Measurements from ENCODE around the gene TBXAS1. TPM values are rescaled to one million over a fixed set of nuclear protein-coding genes. Genes with fewer than 3 reads are reported as not detected.

The TBXAS1 gene
- total and polyA plus RNA-seq, 4 donors: 19.6 to 126 (median 55.2) TPM

GRCh38 chr7:139989366-139990141 lies 160.5 kb downstream of the TBXAS1 start:
- ATAC-seq (ENCODE audit: insufficient read depth, low FRiP score): no peak
- no peaks in the 10 kb centered on the region for H3K36me3 ChIP-seq (ENCODE audit: control insufficient read depth in 4 of 4, insufficient read depth in 4 of 4, low read length in 4 of 4)
- H3K9ac ChIP-seq (ENCODE audit: insufficient read depth in 1 of 2, low read length in 2 of 2): no peak overlapping the region
- no peak for TF ChIP-seq CTCF (IDR thresholded peaks at IDR 0.05; ENCODE audit: control extremely low read depth, extremely low read depth)
- no peak overlapping the region for H3K4me3 ChIP-seq
- 90 to 92% methylated on average over 12 of the region's 12 CpGs for whole genome bisulfite sequencing, 2 donors
- no peaks in the 10 kb centered on the region for H3K9me3 ChIP-seq (ENCODE audit: control insufficient read depth in 4 of 4, insufficient read depth in 3 of 4, low read length in 3 of 4)
- no peak for DNase-seq
- H3K4me1 ChIP-seq (ENCODE audit: control insufficient read depth in 5 of 5, insufficient read depth in 5 of 5, low read length in 5 of 5): peaks cover 0 to 23% (median 4%) of the 10 kb centered on the region in 5 donors
- H3K27me3 ChIP-seq (ENCODE audit: control insufficient read depth in 3 of 3, insufficient read depth in 3 of 3, low read length in 2 of 3): no peaks in the 10 kb centered on the region
- no peak overlapping the region for H3K27ac ChIP-seq (ENCODE audit: low read depth in 1 of 2, low read length in 1 of 2)

GRCh38 chr7:139990142-139990535 lies 161.1 kb downstream of the TBXAS1 start:
- ATAC-seq (ENCODE audit: insufficient read depth, low FRiP score) (no peak), DNase-seq (no peak)
- TF ChIP-seq CTCF (IDR thresholded peaks at IDR 0.05; ENCODE audit: control extremely low read depth, extremely low read depth): no peak
- Histone ChIP-seq H3K27me3 (ENCODE audit: control insufficient read depth in 3 of 3, insufficient read depth in 3 of 3, low read length in 2 of 3) (no peaks in the 10 kb centered on the region), H3K9me3 (ENCODE audit: control insufficient read depth in 4 of 4, insufficient read depth in 3 of 4, low read length in 3 of 4) (no peaks in the 10 kb centered on the region), H3K4me1 (ENCODE audit: control insufficient read depth in 5 of 5, insufficient read depth in 5 of 5, low read length in 5 of 5) (peaks cover 0 to 26% (median 8%) of the 10 kb centered on the region in 5 donors), H3K27ac (ENCODE audit: low read depth in 1 of 2, low read length in 1 of 2) (no peak overlapping the region), H3K9ac (ENCODE audit: insufficient read depth in 1 of 2, low read length in 2 of 2) (no peak overlapping the region), H3K4me3 (no peak overlapping the region), H3K36me3 (ENCODE audit: control insufficient read depth in 4 of 4, insufficient read depth in 4 of 4, low read length in 4 of 4) (no peaks in the 10 kb centered on the region)
- WGBS, 2 donors: 75 to 83% methylated on average over 10 of the region's 10 CpGs

GRCh38 chr7:139990571-139991268 lies 161.7 kb downstream of the TBXAS1 start:
- Histone ChIP-seq H3K9me3 (ENCODE audit: control insufficient read depth in 4 of 4, insufficient read depth in 3 of 4, low read length in 3 of 4) (no peaks in the 10 kb centered on the region), H3K36me3 (ENCODE audit: control insufficient read depth in 4 of 4, insufficient read depth in 4 of 4, low read length in 4 of 4) (no peaks in the 10 kb centered on the region), H3K4me1 (ENCODE audit: control insufficient read depth in 5 of 5, insufficient read depth in 5 of 5, low read length in 5 of 5) (peaks cover 0 to 29% (median 8%) of the 10 kb centered on the region in 5 donors), H3K9ac (ENCODE audit: insufficient read depth in 1 of 2, low read length in 2 of 2) (no peak overlapping the region), H3K27me3 (ENCODE audit: control insufficient read depth in 3 of 3, insufficient read depth in 3 of 3, low read length in 2 of 3) (no peaks in the 10 kb centered on the region), H3K4me3 (no peak overlapping the region), H3K27ac (ENCODE audit: low read depth in 1 of 2, low read length in 1 of 2) (no peak overlapping the region)
- DNase-seq: no peak
- no peak for ATAC-seq (ENCODE audit: insufficient read depth, low FRiP score)
- WGBS, 2 donors: 95 to 96% methylated on average over 22 of the region's 22 CpGs
- TF ChIP-seq CTCF (IDR thresholded peaks at IDR 0.05; ENCODE audit: control extremely low read depth, extremely low read depth): no peak
